ENCODE measurements around the gene EPHA6. TPM values are rescaled to one million over a fixed set of nuclear protein-coding genes. Genes with fewer than 3 reads are reported as not detected.

EPHA6 gene
- total and polyA plus RNA-seq, 8 donors: 0.23 to 0.79 (median 0.41) TPM

DNA sequence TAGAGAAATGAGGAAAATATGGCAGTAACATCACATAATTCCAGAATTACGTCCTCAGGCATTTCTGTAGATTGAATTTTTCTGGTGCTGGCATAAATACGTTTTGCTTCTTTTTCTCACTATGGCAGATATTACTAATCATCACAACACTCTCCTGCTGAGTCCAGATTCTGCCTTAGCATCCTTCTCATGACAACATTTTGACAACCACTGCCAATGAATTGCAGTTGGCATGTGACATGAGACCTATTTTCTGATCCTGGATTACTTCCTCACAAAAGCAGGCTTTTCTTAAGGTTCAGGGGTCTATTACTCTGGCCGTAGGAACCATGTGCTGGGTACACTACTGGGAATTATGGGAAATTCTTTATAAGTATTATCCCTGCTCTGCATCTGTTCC lies 927.6 kb downstream of the EPHA6 start:
- intact Hi-C loops (cut with DNase I): no loop called here
- ATAC-seq: no peak
- Histone ChIP-seq H3K27ac (no peak overlapping the region), H3K9me3 (no peaks in the 10 kb centered on the region), H3K36me3 (no peaks in the 10 kb centered on the region), H3K4me1 (no peaks in the 10 kb centered on the region), H3K27me3 (no peaks in the 10 kb centered on the region), H3K4me3 (no peak overlapping the region)
- DNase-seq: no peak
- TF ChIP-seq, protein P1, sequence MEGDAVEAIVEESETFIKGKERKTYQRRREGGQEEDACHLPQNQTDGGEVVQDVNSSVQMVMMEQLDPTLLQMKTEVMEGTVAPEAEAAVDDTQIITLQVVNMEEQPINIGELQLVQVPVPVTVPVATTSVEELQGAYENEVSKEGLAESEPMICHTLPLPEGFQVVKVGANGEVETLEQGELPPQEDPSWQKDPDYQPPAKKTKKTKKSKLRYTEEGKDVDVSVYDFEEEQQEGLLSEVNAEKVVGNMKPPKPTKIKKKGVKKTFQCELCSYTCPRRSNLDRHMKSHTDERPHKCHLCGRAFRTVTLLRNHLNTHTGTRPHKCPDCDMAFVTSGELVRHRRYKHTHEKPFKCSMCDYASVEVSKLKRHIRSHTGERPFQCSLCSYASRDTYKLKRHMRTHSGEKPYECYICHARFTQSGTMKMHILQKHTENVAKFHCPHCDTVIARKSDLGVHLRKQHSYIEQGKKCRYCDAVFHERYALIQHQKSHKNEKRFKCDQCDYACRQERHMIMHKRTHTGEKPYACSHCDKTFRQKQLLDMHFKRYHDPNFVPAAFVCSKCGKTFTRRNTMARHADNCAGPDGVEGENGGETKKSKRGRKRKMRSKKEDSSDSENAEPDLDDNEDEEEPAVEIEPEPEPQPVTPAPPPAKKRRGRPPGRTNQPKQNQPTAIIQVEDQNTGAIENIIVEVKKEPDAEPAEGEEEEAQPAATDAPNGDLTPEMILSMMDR (IDR thresholded peaks at IDR 0.05): no peak

DNA sequence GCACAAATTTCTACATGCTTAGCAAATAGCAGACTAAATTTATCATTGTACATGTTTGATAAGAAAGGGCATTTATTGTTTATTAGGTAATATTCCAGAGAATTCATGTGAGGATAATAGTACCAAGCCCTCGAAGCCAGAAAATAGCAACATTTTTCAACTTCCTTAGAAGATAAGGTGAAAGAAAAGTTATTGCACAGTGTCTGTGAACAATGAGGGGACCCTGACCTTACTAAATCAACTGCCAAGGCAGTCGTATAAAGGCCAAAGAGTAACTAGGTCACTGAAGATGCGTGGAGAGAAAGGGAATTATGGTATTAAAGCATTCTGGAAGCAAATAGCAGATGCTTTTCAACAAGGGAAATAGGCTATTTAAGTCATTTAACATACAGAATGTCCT lies 929.9 kb downstream of the EPHA6 start:
- intact Hi-C loops (cut with DNase I): no loop called here
- H3K27me3 ChIP-seq: no peaks in the 10 kb centered on the region
- DNase-seq (no peak), ATAC-seq (no peak)
- no peaks in the 10 kb centered on the region for H3K36me3 ChIP-seq
- no peaks in the 10 kb centered on the region for H3K4me1 ChIP-seq
- no peak overlapping the region for H3K27ac ChIP-seq
- no peaks in the 10 kb centered on the region for H3K9me3 ChIP-seq
- H3K4me3 ChIP-seq: no peak overlapping the region
- TF ChIP-seq, protein P1 (IDR thresholded peaks at IDR 0.05): no peak

DNA sequence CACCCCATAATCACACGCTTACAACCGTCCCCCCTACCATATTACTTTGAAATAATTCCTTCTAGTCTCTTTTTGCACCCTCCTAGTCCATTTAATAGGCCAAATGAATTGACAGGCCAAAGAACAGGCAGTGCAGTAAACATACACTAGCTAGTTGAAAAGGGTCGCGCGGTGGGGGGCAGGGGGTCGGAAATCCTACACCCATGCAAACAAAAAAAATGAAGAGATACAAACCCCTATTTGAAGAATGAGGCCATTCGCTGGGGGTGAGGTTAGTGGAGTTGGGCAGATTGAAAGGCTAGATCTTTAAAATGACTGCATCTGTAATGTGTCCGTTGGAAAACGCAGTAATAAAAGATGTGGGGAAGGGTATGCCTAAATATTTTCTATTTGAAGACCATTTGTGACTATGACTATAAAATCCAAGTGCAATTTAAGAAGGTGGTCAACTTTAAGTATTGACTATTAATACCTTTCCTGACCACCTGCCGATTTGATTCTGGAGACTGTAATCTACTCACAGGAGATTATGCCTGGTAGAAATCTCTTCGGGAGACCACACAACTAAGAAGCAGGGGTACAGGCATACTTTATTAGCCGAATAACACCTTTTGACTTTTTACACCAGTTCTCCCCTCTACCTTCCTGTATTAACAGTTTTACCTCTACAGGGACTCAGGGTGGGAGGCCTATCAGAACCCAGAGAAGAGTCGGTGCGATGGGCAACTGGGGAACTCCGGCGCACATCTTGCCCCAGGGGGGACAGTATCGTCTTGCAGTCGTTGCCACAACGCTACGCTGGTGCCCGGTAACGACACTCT lies 949.4 kb downstream of the EPHA6 start:
- intact Hi-C loops (cut with DNase I): no loop called here
- Histone ChIP-seq H3K36me3 (no peaks in the 10 kb centered on the region), H3K4me1 (peaks cover 0 to 18% of the 10 kb centered on the region in 2 donors), H3K27ac (peak overlapping the region; percentile 58 to 84), H3K4me3 (peak overlapping the region; percentile 58 to 85), H3K9me3 (no peaks in the 10 kb centered on the region), H3K27me3 (no peaks in the 10 kb centered on the region)
- DNase-seq (no peak), ATAC-seq (no peak)
- TF ChIP-seq, protein P1 (IDR thresholded peaks at IDR 0.05): no peak

DNA sequence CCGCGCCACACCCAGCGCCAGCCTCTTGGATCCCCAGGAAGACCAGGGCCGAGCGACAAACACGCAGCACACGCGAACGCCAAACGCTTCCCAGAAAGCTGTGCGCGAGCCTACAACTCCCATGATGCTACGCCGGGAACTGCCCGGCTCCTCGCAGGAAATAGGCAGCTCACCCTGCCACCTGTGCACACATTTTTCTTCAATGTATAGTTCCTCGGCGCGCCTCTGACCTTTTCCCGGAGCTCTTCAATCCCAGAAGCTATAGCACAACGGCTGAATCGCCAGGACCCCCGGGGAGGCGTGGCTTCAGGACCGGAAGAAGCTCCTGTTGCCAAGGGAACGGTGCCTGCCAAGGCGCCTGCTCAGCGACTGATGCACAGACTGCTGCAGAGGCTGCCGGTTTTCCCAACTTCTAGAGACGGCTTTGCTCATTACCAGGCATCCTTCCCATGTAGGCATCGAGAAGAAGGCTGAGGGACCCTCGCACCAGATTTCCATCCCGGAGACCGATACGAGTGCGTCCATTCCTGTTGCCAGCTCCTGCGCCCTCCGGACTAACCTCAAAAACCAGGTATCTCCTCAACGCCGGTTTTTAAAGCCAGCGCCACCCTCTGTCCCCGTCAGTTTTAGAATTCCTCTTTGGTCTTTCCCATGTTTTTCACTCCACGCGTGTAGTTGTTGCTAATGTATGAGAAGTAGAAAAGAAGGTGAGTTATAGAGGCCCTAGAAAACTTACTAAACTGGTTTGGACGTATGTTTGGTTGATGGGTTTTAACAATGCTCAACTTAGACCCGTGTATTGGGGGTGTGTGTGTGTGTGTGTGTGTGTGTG lies 950.2 kb downstream of the EPHA6 start, which contains the start of gene ARL6:
ARL6 (plus strand) TSS at position 352 of the 832 bp plus-strand sequence. CDS start 3,350 bp downstream, outside the sequence.
- Histone ChIP-seq H3K27me3 (no peaks in the 10 kb centered on the region), H3K9me3 (no peaks in the 10 kb centered on the region), H3K27ac (peak within 1 kb of the TSS; percentile 58 to 84), H3K4me3 (peak within 1 kb of the TSS; percentile 58 to 85), H3K36me3 (peaks cover 0 to 5% of the 10 kb centered on the region in 2 donors), H3K4me1 (peaks cover 0 to 18% of the 10 kb centered on the region in 2 donors)
- TF ChIP-seq, protein P1 (IDR thresholded peaks at IDR 0.05): no peak
- DNase-seq (peak; percentile 89 to 91 (median 90)), ATAC-seq (peak; percentile 98)
- intact Hi-C loops (cut with DNase I): no loop called here

DNA sequence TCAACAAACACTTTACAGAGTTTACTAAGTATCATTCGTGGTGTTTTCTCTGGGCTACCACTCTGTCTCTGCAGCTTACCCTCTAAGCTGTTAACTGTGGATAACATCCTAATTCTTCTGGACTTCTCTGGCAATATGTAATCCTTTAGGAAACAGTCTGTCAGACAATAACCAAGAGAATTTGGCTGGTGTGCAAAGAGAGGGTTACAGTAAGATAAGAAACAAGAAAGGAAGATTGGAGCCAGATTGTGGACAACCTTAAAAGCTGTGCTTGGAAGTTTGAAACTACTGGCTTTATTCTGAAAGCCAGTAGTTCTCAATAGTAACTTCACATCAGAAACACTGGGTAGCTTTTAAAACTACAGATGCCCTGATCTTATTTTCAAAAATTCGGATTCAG lies 950.9 kb downstream of the EPHA6 start:
- intact Hi-C loops (cut with DNase I): no loop called here
- H3K4me3 ChIP-seq: peak overlapping the region in 1 of 2 donors; percentile 85
- TF ChIP-seq, protein P1 (IDR thresholded peaks at IDR 0.05): no peak

More for the DNA sequence above, 950.9 kb downstream of the EPHA6 start:
- peak in 1 of 4 donors; percentile 21 for DNase-seq
- Histone ChIP-seq H3K36me3 (peaks cover 0 to 5% of the 10 kb centered on the region in 2 donors), H3K9me3 (no peaks in the 10 kb centered on the region), H3K27me3 (no peaks in the 10 kb centered on the region), H3K27ac (no peak overlapping the region), H3K4me1 (peaks cover 0 to 18% of the 10 kb centered on the region in 2 donors)
- ATAC-seq: no peak
